Frontal cortex (tissue), 4 donors: ENCODE results near the gene KCNJ9. TPM values are rescaled to one million over a fixed set of nuclear protein-coding genes. Genes with fewer than 3 reads are reported as not detected.

Experiments
- DNase-seq, 2 donors: peaks; one replicate each; pipeline ENCODE4 v3.0.0; 2012; ENCODE audit warnings: low spot score in 2 of 2
- FAIRE-seq: peaks from 2 replicates; lab custom pipeline; 2012; peaks lifted over from hg19 to GRCh38; lab: Jason Lieb, UNC
- total RNA-seq: library from RNA; depleted of rRNA; stranded (reverse); fragments of >200 nt; gene quantifications from one replicate; pipeline ENCODE4 v1.2.3, GENCODE V29; 2014
- donor health status: control.
- donor health status: control.
- donor health status: control.

The KCNJ9 gene
- total RNA-seq, 1 donor from 2014 or later, result 11.4 TPM

DNA sequence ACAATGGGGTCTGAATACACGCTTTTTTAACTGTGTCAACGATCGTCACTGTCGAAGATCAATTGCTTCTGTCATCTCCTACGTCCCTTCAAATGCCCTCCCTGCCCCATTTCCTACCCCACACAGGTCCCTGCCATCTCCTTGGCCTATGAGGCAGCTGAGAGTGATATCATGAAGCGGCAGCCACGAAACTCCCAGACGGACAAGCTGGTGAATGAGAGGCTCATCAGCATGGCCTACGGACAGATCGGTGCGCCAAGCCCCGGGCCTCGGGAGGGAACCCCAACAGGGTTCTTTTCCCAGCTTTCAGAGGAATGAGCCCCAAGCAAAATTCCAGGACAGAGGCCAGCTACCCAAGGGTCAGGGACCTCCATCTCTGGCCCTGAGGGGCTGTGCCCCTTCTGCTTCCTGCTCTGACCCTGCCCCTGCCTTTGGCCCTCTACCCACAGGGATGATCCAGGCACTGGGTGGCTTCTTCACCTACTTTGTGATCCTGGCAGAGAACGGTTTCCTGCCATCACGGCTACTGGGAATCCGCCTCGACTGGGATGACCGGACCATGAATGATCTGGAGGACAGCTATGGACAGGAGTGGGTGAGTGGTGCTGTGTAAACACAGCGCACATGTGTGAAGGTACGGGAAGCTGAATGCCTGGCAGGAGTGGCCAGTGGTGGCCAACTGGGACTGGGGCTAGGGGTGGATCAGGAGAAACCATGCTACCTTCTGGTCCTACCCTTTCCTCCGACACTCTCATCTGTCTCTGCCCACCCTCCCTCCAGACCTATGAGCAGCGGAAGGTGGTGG is 55.0 kb downstream of the KCNJ9 start:
- DNase-seq (no peak), FAIRE-seq (no peak)

DNA sequence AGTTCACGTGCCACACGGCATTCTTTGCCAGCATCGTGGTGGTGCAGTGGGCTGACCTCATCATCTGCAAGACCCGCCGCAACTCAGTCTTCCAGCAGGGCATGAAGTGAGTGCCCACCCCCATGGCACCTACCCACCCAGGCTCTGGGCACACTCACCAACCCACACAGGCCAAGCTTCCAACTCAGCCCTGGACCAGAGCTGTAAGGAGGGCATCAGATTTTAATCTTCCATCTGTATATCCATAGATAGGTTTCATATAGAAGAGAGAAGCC is 55.5 kb downstream of the KCNJ9 start:
- DNase-seq (no peak), FAIRE-seq (no peak)

DNA sequence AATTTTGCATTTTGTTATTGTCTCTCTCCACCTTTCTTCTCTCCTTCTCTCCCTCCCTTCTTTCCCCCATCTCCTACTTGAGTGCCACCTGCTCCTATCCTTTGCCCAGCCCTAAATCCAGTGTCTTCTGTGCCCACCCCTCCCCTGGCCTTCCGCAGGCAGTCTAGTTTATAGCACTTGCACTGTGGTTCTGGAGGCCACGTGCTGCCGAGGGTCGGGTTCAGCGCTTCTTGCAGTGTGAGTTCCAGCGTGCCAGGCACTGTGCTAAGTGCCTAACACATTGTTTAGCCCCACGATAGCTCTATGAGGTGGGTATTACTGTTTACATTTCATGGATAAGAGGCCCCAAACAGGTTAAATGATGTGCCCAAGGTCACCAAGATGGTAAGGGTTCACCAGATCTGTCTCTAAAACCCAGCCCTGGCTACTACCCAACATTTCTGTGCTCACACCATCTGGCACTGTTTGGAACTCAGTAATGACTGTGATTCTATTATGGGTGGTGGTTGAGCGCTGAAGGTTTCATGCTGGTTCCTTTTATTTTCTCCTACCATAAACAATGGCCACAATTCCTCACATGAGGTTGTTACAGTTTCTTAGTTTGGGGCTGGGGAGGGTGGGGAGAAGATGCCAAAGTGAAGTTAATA is 56.0 kb downstream of the KCNJ9 start:
- DNase-seq, result no peak
- no peak for FAIRE-seq

DNA sequence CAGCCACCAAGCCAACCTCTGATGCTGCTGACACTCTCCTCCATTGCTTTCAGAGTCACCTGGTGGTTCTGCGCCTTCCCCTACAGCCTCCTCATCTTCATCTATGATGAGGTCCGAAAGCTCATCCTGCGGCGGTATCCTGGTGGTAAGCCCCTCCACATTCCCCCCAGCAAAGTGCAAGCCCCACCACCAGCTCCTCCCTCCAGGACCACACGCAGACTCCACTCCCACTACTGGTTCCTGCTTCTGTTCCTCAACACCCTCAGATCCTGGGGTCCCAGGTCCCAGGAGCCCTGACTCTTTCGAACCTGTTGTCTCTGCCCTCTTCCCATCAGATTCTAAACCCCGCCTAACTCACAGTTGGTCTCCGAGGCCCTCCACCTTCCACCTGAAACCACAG is 58.5 kb downstream of the KCNJ9 start:
- no peak for FAIRE-seq
- no peak for DNase-seq

Other genes with a start within 250 kb of the KCNJ9 start
- gene VSIG8, start 218.9 kb upstream of the KCNJ9 start, total RNA-seq, result not detected
- under 0.01 TPM for gene CFAP45, start 181.4 kb upstream of the KCNJ9 start, total RNA-seq
- 18.8 TPM for gene TAGLN2, start 156.0 kb upstream of the KCNJ9 start, total RNA-seq
- gene IGSF9, start 135.9 kb upstream of the KCNJ9 start, total RNA-seq, result 5.3 TPM
- not detected for gene SLAMF9, start 127.3 kb upstream of the KCNJ9 start, total RNA-seq
- 7.7 TPM for gene PIGM, start 49.5 kb upstream of the KCNJ9 start, total RNA-seq
- 1.6 TPM for gene KCNJ10, start 11.4 kb upstream of the KCNJ9 start, total RNA-seq
- gene IGSF8, start 17.1 kb downstream of the KCNJ9 start, total RNA-seq, result 48.5 TPM
- 45.7 TPM for gene ATP1A2, start 34.2 kb downstream of the KCNJ9 start, total RNA-seq
- gene ATP1A4, start 70.1 kb downstream of the KCNJ9 start, total RNA-seq, result not detected
- 4.9 TPM for gene CASQ1, start 109.0 kb downstream of the KCNJ9 start, total RNA-seq
- 84.4 TPM for gene PEA15, start 123.8 kb downstream of the KCNJ9 start, total RNA-seq
- 38.3 TPM for gene DCAF8, start 181.0 kb downstream of the KCNJ9 start, total RNA-seq
- 24.1 TPM for gene PEX19, start 203.6 kb downstream of the KCNJ9 start, total RNA-seq